Panc1 (cell line): Measurements from ENCODE around the gene ARMCX2. TPM values are rescaled to one million over a fixed set of nuclear protein-coding genes. Genes with fewer than 3 reads are reported as not detected.

Source experiments
- ATAC-seq: fragments of 200-7000 bp; cut with Tn5 transposase; 2 replicates; pipeline ENCODE4 v1.9.1; 2020; ENCODE audit warnings: mild to moderate bottlenecking, moderate library complexity
- BruUV-seq: library from RNA; stranded (reverse); fragments of 400-500 nt; replicated peaks from 2 replicates; lab custom pipeline; 2021; lab: Mats Ljungman, UMichigan
- CTCF ChIA-PET: fragments of 300-600 bp; sonication (Branson Sonifier 250); formaldehyde crosslinking; loops from one replicate; lab custom pipeline; 2022; ENCODE audit warnings: antibody characterized with exemption; lab: Charles Lee
- POLR2A ChIA-PET: fragments of 300-600 bp; sonication (Branson Sonifier 250); formaldehyde crosslinking; loops from one replicate; lab custom pipeline; 2022; ENCODE audit warnings: antibody characterized with exemption; lab: Charles Lee
- DNase-seq: peaks from one replicate; pipeline ENCODE4 v3.0.0-alpha.2; 2010; ENCODE audit warnings: low read depth, low spot score
- H3K27ac ChIP-seq: 2 replicates; pipeline ENCODE4 v1.5.1; 2011; ENCODE audit warnings: mild to moderate bottlenecking, low read length, inconsistent platforms
- H3K27me3 ChIP-seq: fragments of 200-500 bp; sonication (Bioruptor generic); 2 replicates; pipeline ENCODE4 v1.6.0; 2014; ENCODE audit warnings: low read length, inconsistent platforms; ENCODE audit not compliant: control insufficient read depth, insufficient read depth
- H3K36me3 ChIP-seq: fragments of 200-500 bp; sonication (Bioruptor generic); 2 replicates; pipeline ENCODE4 v1.5.1; 2014; ENCODE audit warnings: inconsistent platforms, mild to moderate bottlenecking, low read length, moderate library complexity; ENCODE audit not compliant: control insufficient read depth, insufficient read depth
- H3K4me1 ChIP-seq: 2 replicates; pipeline ENCODE4 v1.5.1; 2011; ENCODE audit warnings: inconsistent platforms, mild to moderate bottlenecking, low read length, moderate library complexity; ENCODE audit not compliant: control insufficient read depth, insufficient read depth
- H3K4me3 ChIP-seq, 2 experiments: 2 replicates each; pipeline ENCODE4 v1.5.1; 2011 to 2012; ENCODE audit warnings: low read depth in 2 of 2, low read length in 2 of 2, mild to moderate bottlenecking in 2 of 2, inconsistent platforms in 1 of 2, moderate library complexity in 1 of 2
- H3K9me3 ChIP-seq: fragments of 200-500 bp; sonication (Bioruptor generic); 2 replicates; pipeline ENCODE4 v1.5.1; 2014; ENCODE audit warnings: low read depth, mild to moderate bottlenecking, inconsistent platforms, low read length, moderate library complexity; ENCODE audit not compliant: control insufficient read depth, insufficient read depth
- CTCF ChIP-seq: fragments of 450-650 bp; IDR thresholded peaks from 2 replicates; pipeline ENCODE4 v1.5.1; 2017; ENCODE audit warnings: mild to moderate bottlenecking
- POLR2AphosphoS5 ChIP-seq: IDR thresholded peaks from 2 replicates; pipeline ENCODE4 v1.6.1; 2012; ENCODE audit warnings: mild to moderate bottlenecking, low read depth, low read length, moderate library complexity
- REST ChIP-seq, 2 experiments: IDR thresholded peaks; 2 replicates each; pipeline ENCODE4 v1.6.1; 2011 to 2012; ENCODE audit warnings: low read depth in 2 of 2, control low read depth in 1 of 2, low read length in 1 of 2, mild to moderate bottlenecking in 1 of 2, moderate library complexity in 1 of 2; ENCODE audit not compliant: insufficient read depth in 1 of 2
- SIN3A ChIP-seq: IDR thresholded peaks from 2 replicates; pipeline ENCODE4 v1.6.1; 2012; ENCODE audit warnings: low read depth, mild to moderate bottlenecking, low read length, moderate library complexity, borderline replicate concordance; ENCODE audit not compliant: insufficient read depth
- TCF7L2 ChIP-seq: IDR thresholded peaks from 2 replicates; pipeline ENCODE4 v1.6.1; 2011; ENCODE audit warnings: mild to moderate bottlenecking, low read depth, low read length, inconsistent platforms
- in situ Hi-C: cut with HindIII; loops from 2 replicates; pipeline ENCODE4 v1.10.0; 2016; ENCODE audit warnings: low sequenced_read_pairs, low pct_unique_long_range_greater_than_20kb
- intact Hi-C: fragments of 100-400 bp; cut with micrococcal nuclease; formaldehyde crosslinking; loops from one replicate; pipeline ENCODE4 v1.10.0; 2022; ENCODE audit not compliant: unreplicated experiment
- total RNA-seq: library from RNA; stranded (reverse); gene quantifications from one replicate; pipeline ENCODE4 v1.2.1, GENCODE V29; 2021; ENCODE audit not compliant: unreplicated experiment

ARMCX2 gene
- total RNA-seq, 1 experiment from 2014 or later, result 1.0 TPM

- POLR2A ChIA-PET, result no interaction called here
- no TSS peak for BruUV-seq
Measured at GRCh38 chrX:101668143-101668542, 8.5 kb upstream of the ARMCX2 start.

GRCh38 chrX:101658661-101659491, 774 bp downstream of the ARMCX2 start:
- Histone ChIP-seq H3K36me3 (no peaks in the 10 kb centered on the region), H3K9me3 (no peaks in the 10 kb centered on the region), H3K27me3 (peaks cover 10% of the 10 kb centered on the region; the same call in 1 of the 2 replicates), H3K4me1 (no peaks in the 10 kb centered on the region), H3K4me3 (peak overlapping the region; percentile 56 to 86), H3K27ac (peak overlapping the region; percentile 54; the same call in 1 of the 2 replicates)
- ChIA-PET CTCF (no interaction called here), POLR2A (no interaction called here)
- in situ Hi-C loops (no loop called here), intact Hi-C loops (no loop called here)
- peak; percentile 97 for ATAC-seq
- no TSS peak for BruUV-seq
- no peak for TF ChIP-seq CTCF
- no peak for TF ChIP-seq TCF7L2
- TF ChIP-seq SIN3A, result no peak
- no peak for TF ChIP-seq REST (IDR thresholded peaks at IDR 0.05; ENCODE audit: insufficient read depth in 1 of 2, low read depth in 2 of 2, low read length in 1 of 2)
- no peak for TF ChIP-seq POLR2AphosphoS5
- DNase-seq, result no peak

More at GRCh38 chrX:101668143-101668542, 8.5 kb upstream of the ARMCX2 start:
- no peak overlapping the region for H3K4me3 ChIP-seq
- no peaks in the 10 kb centered on the region for H3K9me3 ChIP-seq
- DNase-seq (no peak), ATAC-seq (no peak)
- no peak overlapping the region for H3K27ac ChIP-seq
- no peak for TF ChIP-seq REST (IDR thresholded peaks at IDR 0.05; ENCODE audit: insufficient read depth in 1 of 2, low read depth in 2 of 2, low read length in 1 of 2)
- TF ChIP-seq POLR2AphosphoS5, result no peak
- TF ChIP-seq CTCF, result no peak
- no peak for TF ChIP-seq TCF7L2
- TF ChIP-seq SIN3A, result no peak
- no peaks in the 10 kb centered on the region for H3K4me1 ChIP-seq
- CTCF ChIA-PET, result no interaction called here
- peaks cover 10% of the 10 kb centered on the region for H3K27me3 ChIP-seq
- intact Hi-C loops, result no loop called here
- H3K36me3 ChIP-seq, result no peaks in the 10 kb centered on the region
- in situ Hi-C loops, result no loop called here
